SKM-1 treated with dmso at 0.1 percent for 144 hours (cell line): ENCODE measurements around the gene NKX6-2.
"Not testable (repeated sequence)": the region's sequence is repeated elsewhere in the genome, so short reads cannot be mapped to it uniquely, and the experiment has no call there.

Experiments used
- DNase-seq: peaks from one replicate; lab custom pipeline; 2025; ENCODE audit not compliant: unreplicated experiment; lab: John Stamatoyannopoulos, UW

NKX6-2 gene

GRCh38 chr10:132785723-132786475 lies at the start of gene NKX6-2:
TSS of gene NKX6-2 (minus strand) at chr10:132786147. CDS start at chr10:132785948, 199 bp downstream.
- DNase-seq, result no peak

- no peak for DNase-seq
These were observed 49.2 kb upstream of the NKX6-2 start for GRCh38 chr10:132834891-132835847.

- DNase-seq, result no peak
These were observed 48.4 kb upstream of the NKX6-2 start for GRCh38 chr10:132834311-132834761.

- DNase-seq, result no peak
These were observed 47.6 kb upstream of the NKX6-2 start for GRCh38 chr10:132833421-132834111.

GRCh38 chr10:132832186-132832969 lies 46.4 kb upstream of the NKX6-2 start:
- no peak for DNase-seq

- no peak for DNase-seq
These were observed 43.5 kb upstream of the NKX6-2 start for GRCh38 chr10:132829403-132829802.

- no peak for DNase-seq
These were observed 42.7 kb upstream of the NKX6-2 start for GRCh38 chr10:132828681-132829080.

- no peak for DNase-seq
These were observed 42.1 kb upstream of the NKX6-2 start for GRCh38 chr10:132827861-132828539.

- no peak for DNase-seq
These were observed 41.5 kb upstream of the NKX6-2 start for GRCh38 chr10:132827423-132827789.

- no peak for DNase-seq
These were observed 40.8 kb upstream of the NKX6-2 start for GRCh38 chr10:132826524-132827422.

GRCh38 chr10:132825783-132826523 lies 40.0 kb upstream of the NKX6-2 start:
- DNase-seq, result not testable (repeated sequence)

GRCh38 chr10:132820056-132820455 lies 34.1 kb upstream of the NKX6-2 start:
- DNase-seq, result no peak

- no peak for DNase-seq
These were observed 31.8 kb upstream of the NKX6-2 start for GRCh38 chr10:132817701-132818211.

- DNase-seq, result no peak
These were observed 30.8 kb upstream of the NKX6-2 start for GRCh38 chr10:132816718-132817117.

GRCh38 chr10:132815168-132815857 lies 29.4 kb upstream of the NKX6-2 start:
- no peak for DNase-seq

GRCh38 chr10:132814469-132814856 lies 28.5 kb upstream of the NKX6-2 start:
- DNase-seq, result no peak
